Panc1 (cell line): Measurements from ENCODE around the gene COL16A1. TPM values are rescaled to one million over a fixed set of nuclear protein-coding genes. Genes with fewer than 3 reads are reported as not detected.

Experiments
- ATAC-seq: fragments of 200-7000 bp; cut with Tn5 transposase; 2 replicates; pipeline ENCODE4 v1.9.1; 2020; ENCODE audit warnings: mild to moderate bottlenecking, moderate library complexity
- BruUV-seq: library from RNA; stranded (reverse); fragments of 400-500 nt; replicated peaks from 2 replicates; lab custom pipeline; 2021; lab: Mats Ljungman, UMichigan
- CTCF ChIA-PET: fragments of 300-600 bp; sonication (Branson Sonifier 250); formaldehyde crosslinking; loops from one replicate; lab custom pipeline; 2022; ENCODE audit warnings: antibody characterized with exemption; lab: Charles Lee
- POLR2A ChIA-PET: fragments of 300-600 bp; sonication (Branson Sonifier 250); formaldehyde crosslinking; loops from one replicate; lab custom pipeline; 2022; ENCODE audit warnings: antibody characterized with exemption; lab: Charles Lee
- DNase-seq: peaks from one replicate; pipeline ENCODE4 v3.0.0-alpha.2; 2010; ENCODE audit warnings: low read depth, low spot score
- H3K27ac ChIP-seq: 2 replicates; pipeline ENCODE4 v1.5.1; 2011; ENCODE audit warnings: mild to moderate bottlenecking, low read length, inconsistent platforms
- H3K27me3 ChIP-seq: fragments of 200-500 bp; sonication (Bioruptor generic); 2 replicates; pipeline ENCODE4 v1.6.0; 2014; ENCODE audit warnings: low read length, inconsistent platforms; ENCODE audit not compliant: control insufficient read depth, insufficient read depth
- H3K36me3 ChIP-seq: fragments of 200-500 bp; sonication (Bioruptor generic); 2 replicates; pipeline ENCODE4 v1.5.1; 2014; ENCODE audit warnings: inconsistent platforms, mild to moderate bottlenecking, low read length, moderate library complexity; ENCODE audit not compliant: control insufficient read depth, insufficient read depth
- H3K4me1 ChIP-seq: 2 replicates; pipeline ENCODE4 v1.5.1; 2011; ENCODE audit warnings: inconsistent platforms, mild to moderate bottlenecking, low read length, moderate library complexity; ENCODE audit not compliant: control insufficient read depth, insufficient read depth
- H3K4me3 ChIP-seq, 2 experiments: 2 replicates each; pipeline ENCODE4 v1.5.1; 2011 to 2012; ENCODE audit warnings: low read depth in 2 of 2, low read length in 2 of 2, mild to moderate bottlenecking in 2 of 2, inconsistent platforms in 1 of 2, moderate library complexity in 1 of 2
- H3K9me3 ChIP-seq: fragments of 200-500 bp; sonication (Bioruptor generic); 2 replicates; pipeline ENCODE4 v1.5.1; 2014; ENCODE audit warnings: low read depth, mild to moderate bottlenecking, inconsistent platforms, low read length, moderate library complexity; ENCODE audit not compliant: control insufficient read depth, insufficient read depth
- CTCF ChIP-seq: fragments of 450-650 bp; IDR thresholded peaks from 2 replicates; pipeline ENCODE4 v1.5.1; 2017; ENCODE audit warnings: mild to moderate bottlenecking
- POLR2AphosphoS5 ChIP-seq: IDR thresholded peaks from 2 replicates; pipeline ENCODE4 v1.6.1; 2012; ENCODE audit warnings: mild to moderate bottlenecking, low read depth, low read length, moderate library complexity
- REST ChIP-seq, 2 experiments: IDR thresholded peaks; 2 replicates each; pipeline ENCODE4 v1.6.1; 2011 to 2012; ENCODE audit warnings: low read depth in 2 of 2, control low read depth in 1 of 2, low read length in 1 of 2, mild to moderate bottlenecking in 1 of 2, moderate library complexity in 1 of 2; ENCODE audit not compliant: insufficient read depth in 1 of 2
- SIN3A ChIP-seq: IDR thresholded peaks from 2 replicates; pipeline ENCODE4 v1.6.1; 2012; ENCODE audit warnings: low read depth, mild to moderate bottlenecking, low read length, moderate library complexity, borderline replicate concordance; ENCODE audit not compliant: insufficient read depth
- TCF7L2 ChIP-seq: IDR thresholded peaks from 2 replicates; pipeline ENCODE4 v1.6.1; 2011; ENCODE audit warnings: mild to moderate bottlenecking, low read depth, low read length, inconsistent platforms
- in situ Hi-C: cut with HindIII; loops from 2 replicates; pipeline ENCODE4 v1.10.0; 2016; ENCODE audit warnings: low sequenced_read_pairs, low pct_unique_long_range_greater_than_20kb
- intact Hi-C: fragments of 100-400 bp; cut with micrococcal nuclease; formaldehyde crosslinking; loops from one replicate; pipeline ENCODE4 v1.10.0; 2022; ENCODE audit not compliant: unreplicated experiment
- total RNA-seq: library from RNA; stranded (reverse); gene quantifications from one replicate; pipeline ENCODE4 v1.2.1, GENCODE V29; 2021; ENCODE audit not compliant: unreplicated experiment

Gene COL16A1
- total RNA-seq, 1 experiment from 2014 or later: 7.6 TPM

GRCh38 chr1:31625561-31626222 is 78.1 kb downstream of the COL16A1 start:
- intact Hi-C loops: no loop called here
- ChIA-PET CTCF (interaction anchor here (0.6 kb wide), 1 partner anchor 164 kb away, joined by 3 read pairs; no protein-coding TSS in a partner anchor), POLR2A (no interaction called here)
- Histone ChIP-seq H3K36me3 (no peaks in the 10 kb centered on the region), H3K9me3 (no peaks in the 10 kb centered on the region), H3K4me3 (no peak overlapping the region), H3K27me3 (no peaks in the 10 kb centered on the region), H3K4me1 (no peaks in the 10 kb centered on the region), H3K27ac (no peak overlapping the region)
- in situ Hi-C loops: no loop called here
- ATAC-seq (no peak), DNase-seq (no peak)
- TF ChIP-seq REST (IDR thresholded peaks at IDR 0.05; ENCODE audit: insufficient read depth in 1 of 2, low read depth in 2 of 2, low read length in 1 of 2): no peak
- no peak for TF ChIP-seq POLR2AphosphoS5
- TF ChIP-seq CTCF: no peak
- no peak for TF ChIP-seq SIN3A
- TF ChIP-seq TCF7L2: no peak
- BruUV-seq: no TSS peak

GRCh38 chr1:31624731-31625514 is 78.9 kb downstream of the COL16A1 start:
- CTCF ChIA-PET: no interaction called here
- Histone ChIP-seq H3K4me3 (no peak overlapping the region), H3K27ac (no peak overlapping the region), H3K27me3 (no peaks in the 10 kb centered on the region), H3K4me1 (no peaks in the 10 kb centered on the region), H3K9me3 (no peaks in the 10 kb centered on the region), H3K36me3 (no peaks in the 10 kb centered on the region)
- ATAC-seq (no peak), DNase-seq (no peak)
- TF ChIP-seq TCF7L2: no peak
- no peak for TF ChIP-seq REST (IDR thresholded peaks at IDR 0.05; ENCODE audit: insufficient read depth in 1 of 2, low read depth in 2 of 2, low read length in 1 of 2)
- TF ChIP-seq POLR2AphosphoS5: no peak
- TF ChIP-seq SIN3A: no peak
- no peak for TF ChIP-seq CTCF
- POLR2A ChIA-PET: no interaction called here
- in situ Hi-C loops: no loop called here
- BruUV-seq: no TSS peak
- intact Hi-C loops: no loop called here
